Occipital lobe (tissue), 2 donors: Measurements from ENCODE around the gene UHRF2. TPM values are rescaled to one million over a fixed set of nuclear protein-coding genes. Genes with fewer than 3 reads are reported as not detected.
"Not testable (repeated sequence)": the region's sequence is repeated elsewhere in the genome, so short reads cannot be mapped to it uniquely, and the experiment has no call there.

Experiments used
- DNase-seq: peaks from one replicate; lab custom pipeline; 2025; lab: John Stamatoyannopoulos, UW
- total RNA-seq: library from RNA; depleted of rRNA; stranded (reverse); fragments of >200 nt; gene quantifications from one replicate; pipeline ENCODE4 v1.2.3, GENCODE V29; 2014

Gene UHRF2
- total RNA-seq, 1 donor from 2014 or later, result 84.7 TPM

- DNase-seq, result no peak
These were observed 16.2 kb downstream of the UHRF2 start for GRCh38 chr9:6428940-6429889.

- DNase-seq, result no peak
These were observed 18.0 kb downstream of the UHRF2 start for GRCh38 chr9:6431038-6431437.

GRCh38 chr9:6433410-6433809 lies 20.4 kb downstream of the UHRF2 start:
- DNase-seq, result no peak

- DNase-seq, result no peak
These were observed 26.2 kb downstream of the UHRF2 start for GRCh38 chr9:6439051-6439703.

GRCh38 chr9:6440405-6440804 lies 27.4 kb downstream of the UHRF2 start:
- no peak for DNase-seq

GRCh38 chr9:6441269-6441668 lies 28.3 kb downstream of the UHRF2 start:
- no peak for DNase-seq

GRCh38 chr9:6443661-6444060 lies 30.7 kb downstream of the UHRF2 start:
- DNase-seq, result no peak

GRCh38 chr9:6444128-6444527 lies 31.1 kb downstream of the UHRF2 start:
- DNase-seq, result no peak

GRCh38 chr9:6449086-6449485 lies 36.1 kb downstream of the UHRF2 start:
- no peak for DNase-seq

GRCh38 chr9:6449645-6450044 lies 36.6 kb downstream of the UHRF2 start:
- no peak for DNase-seq

GRCh38 chr9:6450641-6451375 lies 37.8 kb downstream of the UHRF2 start:
- DNase-seq, result no peak

- not testable (repeated sequence) for DNase-seq
These were observed 42.3 kb downstream of the UHRF2 start for GRCh38 chr9:6455292-6455691.

GRCh38 chr9:6458704-6459103 lies 45.7 kb downstream of the UHRF2 start:
- DNase-seq, result not testable (repeated sequence)

- DNase-seq, result no peak
These were observed 46.7 kb downstream of the UHRF2 start for GRCh38 chr9:6459718-6460117.

- no peak for DNase-seq
These were observed 47.3 kb downstream of the UHRF2 start for GRCh38 chr9:6460189-6460768.

GRCh38 chr9:6461619-6462018 lies 48.6 kb downstream of the UHRF2 start:
- DNase-seq, result no peak

GRCh38 chr9:6467006-6467625 lies 54.1 kb downstream of the UHRF2 start:
- no peak for DNase-seq

GRCh38 chr9:6471231-6471850 lies 58.3 kb downstream of the UHRF2 start:
- DNase-seq, result no peak

GRCh38 chr9:6473151-6473550 lies 60.2 kb downstream of the UHRF2 start:
- DNase-seq, result no peak

- no peak for DNase-seq
These were observed 67.0 kb downstream of the UHRF2 start for GRCh38 chr9:6479959-6480358.

- DNase-seq, result no peak
These were observed 71.2 kb downstream of the UHRF2 start for GRCh38 chr9:6484210-6484609.
